Nephron progenitor cell (in vitro differentiated cells): ENCODE measurements around the gene ZNF479.
"Not testable (repeated sequence)": the region's sequence is repeated elsewhere in the genome, so short reads cannot be mapped to it uniquely, and the experiment has no call there.

ENCODE experiments used
- DNase-seq: peaks from one replicate; pipeline ENCODE4 v3.0.0; 2021
- H3K27ac Mint-ChIP-seq: 2 replicates; pipeline ENCODE4 v1.8.0; 2021; ENCODE audit warnings: mild to moderate bottlenecking, moderate library complexity, mixed read lengths
- H3K27me3 Mint-ChIP-seq: 2 replicates; pipeline ENCODE4 v1.8.0; 2021; ENCODE audit warnings: mild to moderate bottlenecking, low read depth, mixed read lengths; ENCODE audit not compliant: poor library complexity
- H3K36me3 Mint-ChIP-seq: 2 replicates; pipeline ENCODE4 v1.8.0; 2021; ENCODE audit warnings: low read depth, mixed read lengths
- H3K4me1 Mint-ChIP-seq: 2 replicates; pipeline ENCODE4 v1.8.0; 2021; ENCODE audit warnings: mixed read lengths
- H3K4me3 Mint-ChIP-seq: 2 replicates; pipeline ENCODE4 v1.8.0; 2021; ENCODE audit warnings: mild to moderate bottlenecking, moderate library complexity, mixed read lengths
- H3K9me3 Mint-ChIP-seq: 2 replicates; pipeline ENCODE4 v1.8.0; 2021; ENCODE audit warnings: mild to moderate bottlenecking, moderate library complexity, mixed read lengths
- CTCF ChIP-seq: fragments of 200-600 bp; sonication (generic); IDR thresholded peaks from 2 replicates; pipeline ENCODE4 v1.5.0; 2021; ENCODE audit warnings: antibody characterized with exemption

ZNF479 gene

GRCh38 chr7:57177856-57178767 lies 45.9 kb upstream of the ZNF479 start:
- no peak for DNase-seq
- H3K9me3 Mint-ChIP-seq = peaks cover 53% of the 10 kb centered on the region
- H3K4me1 Mint-ChIP-seq = no peaks in the 10 kb centered on the region
- H3K4me3 Mint-ChIP-seq = no peak overlapping the region
- peaks cover 10% of the 10 kb centered on the region for H3K36me3 Mint-ChIP-seq
- no peak overlapping the region for H3K27ac Mint-ChIP-seq
- no peak for TF ChIP-seq CTCF
- no peaks in the 10 kb centered on the region for H3K27me3 Mint-ChIP-seq

GRCh38 chr7:57176928-57177635 lies 44.8 kb upstream of the ZNF479 start:
- no peaks in the 10 kb centered on the region for H3K4me1 Mint-ChIP-seq
- no peak overlapping the region for H3K4me3 Mint-ChIP-seq
- DNase-seq = no peak
- H3K27ac Mint-ChIP-seq = no peak overlapping the region
- peaks cover 10% of the 10 kb centered on the region for H3K36me3 Mint-ChIP-seq
- peaks cover 43% of the 10 kb centered on the region for H3K9me3 Mint-ChIP-seq
- TF ChIP-seq CTCF = no peak
- H3K27me3 Mint-ChIP-seq = no peaks in the 10 kb centered on the region

DNA sequence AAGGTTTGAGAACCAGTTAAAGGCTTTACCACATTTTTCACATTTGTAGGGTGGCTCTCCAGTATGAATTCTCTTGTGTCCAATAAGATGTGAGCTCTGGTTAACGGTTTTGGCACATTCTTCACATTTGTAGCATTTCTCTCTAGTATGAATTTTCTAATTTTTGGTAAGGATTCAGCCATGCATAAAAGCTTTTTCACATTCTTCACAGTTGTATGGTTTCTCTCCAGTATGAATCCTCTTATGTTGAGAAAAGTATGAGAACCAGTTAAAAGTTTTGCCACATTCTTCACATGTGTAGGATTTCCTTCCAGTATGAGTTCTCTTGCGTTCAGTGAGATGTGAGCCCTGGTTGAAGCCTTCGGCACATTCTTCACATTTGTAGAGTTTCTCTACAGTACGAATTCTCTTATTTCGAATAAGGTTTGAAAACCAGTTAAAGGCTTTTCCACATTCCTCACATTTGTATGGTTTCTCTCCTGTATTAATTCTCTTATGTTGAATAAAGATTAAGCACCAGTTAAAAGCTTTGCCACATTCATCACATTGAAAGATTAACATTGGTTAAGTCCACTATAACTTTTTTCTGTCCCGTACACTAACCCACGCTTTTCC lies 33.2 kb upstream of the ZNF479 start:
- H3K27ac Mint-ChIP-seq = no peak overlapping the region
- no peak for DNase-seq
- no peaks in the 10 kb centered on the region for H3K36me3 Mint-ChIP-seq
- no peak overlapping the region for H3K4me3 Mint-ChIP-seq
- no peaks in the 10 kb centered on the region for H3K27me3 Mint-ChIP-seq
- no peak for TF ChIP-seq CTCF
- H3K4me1 Mint-ChIP-seq = no peaks in the 10 kb centered on the region
- peaks cover 60% of the 10 kb centered on the region for H3K9me3 Mint-ChIP-seq

- not testable (repeated sequence) for H3K27me3 Mint-ChIP-seq, H3K36me3 Mint-ChIP-seq, DNase-seq, H3K4me3 Mint-ChIP-seq, H3K4me1 Mint-ChIP-seq, H3K27ac Mint-ChIP-seq
- H3K9me3 Mint-ChIP-seq = peaks cover 60% of the 10 kb centered on the region
Measured at GRCh38 chr7:57120123-57120784, 12.0 kb downstream of the ZNF479 start.
